Transverse colon (tissue), 4 donors: ENCODE measurements around the gene ADGRB3.

Source experiments
- CTCF ChIP-seq, 5 experiments: fragments of 200-600 bp in 3 of 5; fragments of 450-650 bp in 2 of 5; sonication (generic) in 3 of 5; IDR thresholded peaks; 1 replicate in 2 of 5; 2 replicates in 3 of 5; pipeline ENCODE4 v1.5.1; 2016 to 2017; ENCODE audit warnings: antibody characterized with exemption in 5 of 5, inconsistent platforms in 3 of 5, mild to moderate bottlenecking in 2 of 5, moderate library complexity in 1 of 5
- POLR2AphosphoS5 ChIP-seq, 3 donors: sonication (generic); formaldehyde crosslinking; IDR thresholded peaks; one replicate each; pipeline ENCODE4 v1.6.1; 2016; ENCODE audit warnings: antibody characterized with exemption in 3 of 3

GRCh38 chr6:69294407-69294806 is 659.3 kb downstream of the ADGRB3 start:
- TF ChIP-seq CTCF (IDR thresholded peaks at IDR 0.05) (no peak), POLR2AphosphoS5 (IDR thresholded peaks at IDR 0.05) (no peak)
